ENCODE measurements around the gene PCAT7. TPM values are rescaled to one million over a fixed set of nuclear protein-coding genes. Genes with fewer than 3 reads are reported as not detected.

The PCAT7 gene
- total RNA-seq, 1 donor from 2014 or later = 7.4 TPM

GRCh38 chr9:94545940-94546339, 8.9 kb upstream of the PCAT7 start:
- no peaks in the 10 kb centered on the region for H3K27me3 Mint-ChIP-seq (ENCODE audit: low read depth)
- no peaks in the 10 kb centered on the region for H3K4me1 Mint-ChIP-seq
- no peak overlapping the region for H3K27ac Mint-ChIP-seq (ENCODE audit: unreplicated experiment)
- peaks cover 4% of the 10 kb centered on the region for H3K9me3 Mint-ChIP-seq
- H3K4me3 Mint-ChIP-seq = no peak overlapping the region
- peaks cover 7% of the 10 kb centered on the region for H3K36me3 Mint-ChIP-seq (ENCODE audit: low read depth)
- DNase-seq (ENCODE audit: low read depth, low spot score) = no peak
- no peak for TF ChIP-seq CTCF (conservative IDR thresholded peaks at IDR 0.05)

- Mint-ChIP-seq H3K27ac (ENCODE audit: unreplicated experiment) (no peak overlapping the region), H3K9me3 (peaks cover 4% of the 10 kb centered on the region), H3K36me3 (ENCODE audit: low read depth) (peaks cover 7% of the 10 kb centered on the region), H3K4me3 (peak overlapping the region; percentile 23), H3K4me1 (no peaks in the 10 kb centered on the region), H3K27me3 (ENCODE audit: low read depth) (peaks cover 5% of the 10 kb centered on the region)
- no peak for DNase-seq (ENCODE audit: low read depth, low spot score)
- TF ChIP-seq CTCF (conservative IDR thresholded peaks at IDR 0.05) = no peak
These were observed 1.6 kb upstream of the PCAT7 start for GRCh38 chr9:94553029-94553938.

- Mint-ChIP-seq H3K36me3 (ENCODE audit: low read depth) (peaks cover 7% of the 10 kb centered on the region), H3K27me3 (ENCODE audit: low read depth) (peaks cover 5% of the 10 kb centered on the region), H3K4me3 (no peak overlapping the region), H3K9me3 (peaks cover 4% of the 10 kb centered on the region), H3K4me1 (no peaks in the 10 kb centered on the region), H3K27ac (ENCODE audit: unreplicated experiment) (no peak overlapping the region)
- no peak for DNase-seq (ENCODE audit: low read depth, low spot score)
- no peak for TF ChIP-seq CTCF (conservative IDR thresholded peaks at IDR 0.05)
These were observed 825 bp upstream of the PCAT7 start for GRCh38 chr9:94554078-94554438.

- H3K4me1 Mint-ChIP-seq = no peaks in the 10 kb centered on the region
- H3K36me3 Mint-ChIP-seq (ENCODE audit: low read depth) = no peaks in the 10 kb centered on the region
- TF ChIP-seq CTCF (conservative IDR thresholded peaks at IDR 0.05) = no peak
- H3K27ac Mint-ChIP-seq (ENCODE audit: unreplicated experiment) = no peak overlapping the region
- no peak for DNase-seq (ENCODE audit: low read depth, low spot score)
- peaks cover 5% of the 10 kb centered on the region for H3K27me3 Mint-ChIP-seq (ENCODE audit: low read depth)
- no peaks in the 10 kb centered on the region for H3K9me3 Mint-ChIP-seq
- peak overlapping the region; percentile 53 for H3K4me3 Mint-ChIP-seq
These were observed 2.5 kb downstream of the PCAT7 start for GRCh38 chr9:94557376-94557775.

DNA sequence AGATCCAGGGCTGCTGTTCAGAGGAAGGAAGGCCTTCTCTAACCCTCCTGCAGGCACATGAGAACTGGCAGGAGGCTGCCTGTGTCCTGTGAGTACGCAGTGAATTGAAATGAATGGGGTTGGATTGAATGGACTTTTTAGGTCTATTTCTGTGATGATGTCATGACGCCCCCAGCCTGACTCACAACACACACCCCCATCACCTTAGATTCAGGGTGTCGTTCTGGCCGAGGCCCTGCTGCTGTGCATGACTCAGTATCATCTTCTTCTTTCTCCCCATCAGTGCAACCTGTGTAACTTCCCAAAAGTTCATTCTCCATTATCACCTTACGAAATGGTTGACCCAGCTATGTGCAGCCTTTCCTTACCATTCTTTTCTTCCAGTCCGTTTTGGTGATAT, 5.4 kb downstream of the PCAT7 start:
- Mint-ChIP-seq H3K4me1 (no peaks in the 10 kb centered on the region), H3K4me3 (no peak overlapping the region), H3K27me3 (ENCODE audit: low read depth) (peaks cover 5% of the 10 kb centered on the region), H3K9me3 (peaks cover 4% of the 10 kb centered on the region), H3K36me3 (ENCODE audit: low read depth) (peaks cover 5% of the 10 kb centered on the region), H3K27ac (ENCODE audit: unreplicated experiment) (no peak overlapping the region)
- TF ChIP-seq CTCF (conservative IDR thresholded peaks at IDR 0.05) = no peak
- DNase-seq (ENCODE audit: low read depth, low spot score) = no peak

Measured in neural crest cell (in vitro differentiated cells).